Bronchial epithelial cell (primary cell): Measurements from ENCODE around the gene B4GALT7. TPM values are rescaled to one million over a fixed set of nuclear protein-coding genes. Genes with fewer than 3 reads are reported as not detected.

ENCODE experiments used
- DNase-seq: peaks from one replicate; pipeline ENCODE4 v3.0.0-alpha.2; 2010; ENCODE audit warnings: low read depth
- FAIRE-seq: peaks from 2 replicates; lab custom pipeline; 2011; peaks lifted over from hg19 to GRCh38; lab: Jason Lieb, UNC
- H3K27me3 ChIP-seq: 2 replicates; pipeline ENCODE4 v1.5.1; 2011; ENCODE audit warnings: low read length; ENCODE audit not compliant: control insufficient read depth, insufficient read depth
- H3K36me3 ChIP-seq: 2 replicates; pipeline ENCODE4 v1.5.1; 2011; ENCODE audit warnings: low read length; ENCODE audit not compliant: control insufficient read depth, insufficient read depth
- H3K4me3 ChIP-seq: 2 replicates; pipeline ENCODE4 v1.5.1; 2011; ENCODE audit warnings: mild to moderate bottlenecking, low read depth, low read length, control low read depth
- total RNA-seq: library from RNA; depleted of rRNA; stranded (reverse); fragments of >200 nt; gene quantifications from 2 replicates; pipeline ENCODE4 v1.2.1, GENCODE V29; 2014
- TF ChIP-seq, protein P1 (sequence below): IDR thresholded peaks from 2 replicates; pipeline ENCODE4 v1.5.1; 2011; ENCODE audit warnings: mild to moderate bottlenecking, moderate library complexity, low read length, control low read depth, inconsistent platforms; ENCODE audit not compliant: insufficient read depth, severe bottlenecking

Gene B4GALT7
- total RNA-seq, 1 donor from 2014 or later: 36.9 TPM

DNA sequence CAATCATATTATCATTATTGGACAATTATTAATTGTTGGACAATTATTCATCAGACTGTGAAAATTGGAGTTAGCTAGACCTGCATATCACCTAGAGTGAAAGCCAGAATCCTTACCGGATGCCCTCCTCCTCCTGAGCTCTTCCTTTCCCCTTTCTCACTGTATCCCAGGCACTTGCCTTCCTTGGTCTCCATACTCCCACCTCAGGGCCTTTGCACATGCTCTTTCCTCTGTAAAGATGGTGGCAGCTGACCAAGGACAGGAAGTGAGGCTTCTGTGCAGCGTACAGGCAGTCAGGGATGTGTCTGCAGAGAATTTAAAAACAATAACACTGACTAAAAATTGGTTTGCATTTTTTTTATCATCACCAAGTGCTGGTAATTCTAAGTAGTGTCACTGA, 30.0 kb upstream of the B4GALT7 start:
- TF ChIP-seq, protein P1, sequence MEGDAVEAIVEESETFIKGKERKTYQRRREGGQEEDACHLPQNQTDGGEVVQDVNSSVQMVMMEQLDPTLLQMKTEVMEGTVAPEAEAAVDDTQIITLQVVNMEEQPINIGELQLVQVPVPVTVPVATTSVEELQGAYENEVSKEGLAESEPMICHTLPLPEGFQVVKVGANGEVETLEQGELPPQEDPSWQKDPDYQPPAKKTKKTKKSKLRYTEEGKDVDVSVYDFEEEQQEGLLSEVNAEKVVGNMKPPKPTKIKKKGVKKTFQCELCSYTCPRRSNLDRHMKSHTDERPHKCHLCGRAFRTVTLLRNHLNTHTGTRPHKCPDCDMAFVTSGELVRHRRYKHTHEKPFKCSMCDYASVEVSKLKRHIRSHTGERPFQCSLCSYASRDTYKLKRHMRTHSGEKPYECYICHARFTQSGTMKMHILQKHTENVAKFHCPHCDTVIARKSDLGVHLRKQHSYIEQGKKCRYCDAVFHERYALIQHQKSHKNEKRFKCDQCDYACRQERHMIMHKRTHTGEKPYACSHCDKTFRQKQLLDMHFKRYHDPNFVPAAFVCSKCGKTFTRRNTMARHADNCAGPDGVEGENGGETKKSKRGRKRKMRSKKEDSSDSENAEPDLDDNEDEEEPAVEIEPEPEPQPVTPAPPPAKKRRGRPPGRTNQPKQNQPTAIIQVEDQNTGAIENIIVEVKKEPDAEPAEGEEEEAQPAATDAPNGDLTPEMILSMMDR: no peak

DNA sequence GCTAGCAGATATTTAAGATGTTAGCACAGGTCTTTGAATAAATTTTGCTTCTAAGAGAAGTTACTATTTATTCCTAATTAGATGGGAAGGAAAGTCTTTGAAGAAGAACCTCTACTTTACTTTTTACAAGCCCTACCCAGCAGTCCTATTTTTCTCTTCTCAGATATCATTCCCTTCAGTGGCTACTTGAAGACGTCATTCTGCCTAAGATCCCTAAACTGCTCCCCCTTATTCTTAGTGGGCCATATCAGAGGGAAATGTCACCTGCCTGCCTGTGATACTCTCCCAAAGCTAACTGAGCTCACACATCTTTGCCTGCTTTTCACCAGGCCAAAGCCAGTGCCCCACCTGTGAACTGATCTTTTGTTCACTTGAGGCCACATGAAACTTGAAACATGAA, 24.4 kb upstream of the B4GALT7 start:
- FAIRE-seq: no peak
- no peak overlapping the region for H3K4me3 ChIP-seq
- TF ChIP-seq, protein P1: no peak
- peak; percentile 36 for DNase-seq
- no peaks in the 10 kb centered on the region for H3K27me3 ChIP-seq
- H3K36me3 ChIP-seq: no peaks in the 10 kb centered on the region

More for the DNA sequence above, 30.0 kb upstream of the B4GALT7 start:
- H3K4me3 ChIP-seq: no peak overlapping the region
- H3K36me3 ChIP-seq: no peaks in the 10 kb centered on the region
- H3K27me3 ChIP-seq: no peaks in the 10 kb centered on the region
- DNase-seq (no peak), FAIRE-seq (no peak)

DNA sequence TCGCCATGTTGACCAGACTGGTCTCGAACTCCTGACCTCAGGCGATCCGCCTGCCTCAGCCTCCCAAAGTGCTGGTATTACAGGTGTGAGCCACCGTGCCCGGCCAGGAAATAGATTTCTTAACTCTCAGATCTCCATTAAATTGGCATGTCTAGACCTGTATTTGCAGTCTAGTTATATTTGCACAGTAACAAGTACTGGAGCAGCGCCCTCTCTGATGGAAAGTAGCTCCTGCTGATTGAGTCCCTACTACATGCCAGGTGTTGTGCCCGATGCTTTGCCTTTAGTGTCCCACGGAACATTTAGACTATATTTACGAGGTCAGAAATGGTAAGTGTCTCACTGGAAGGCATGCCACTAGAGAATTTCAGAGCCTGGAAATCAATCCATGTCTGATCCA, 23.8 kb upstream of the B4GALT7 start:
- Histone ChIP-seq H3K4me3 (no peak overlapping the region), H3K36me3 (no peaks in the 10 kb centered on the region), H3K27me3 (no peaks in the 10 kb centered on the region)
- TF ChIP-seq, protein P1: peak; percentile 14
- DNase-seq (peak; percentile 64), FAIRE-seq (no peak)

DNA sequence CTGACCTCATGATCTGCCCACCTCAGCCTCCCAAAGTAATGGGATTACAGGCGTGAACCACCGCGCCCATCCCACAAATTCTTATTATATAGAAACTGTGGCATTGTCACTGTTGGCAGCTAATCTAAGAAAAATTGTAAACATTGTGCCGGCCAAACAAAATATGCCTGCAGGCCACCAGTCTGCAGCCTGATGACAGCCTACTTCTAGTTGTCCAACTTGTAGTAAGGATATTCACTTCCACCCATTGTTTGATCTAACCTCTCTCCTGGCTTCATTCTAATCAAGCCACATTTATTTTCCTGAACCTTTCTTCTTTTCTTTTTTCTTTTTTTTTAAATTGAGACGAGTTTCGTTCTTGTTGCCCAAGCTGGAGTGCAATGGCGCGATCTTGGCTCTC, 21.6 kb upstream of the B4GALT7 start:
- Histone ChIP-seq H3K27me3 (no peaks in the 10 kb centered on the region), H3K36me3 (no peaks in the 10 kb centered on the region), H3K4me3 (no peak overlapping the region)
- DNase-seq: no peak
- no peak for FAIRE-seq
- TF ChIP-seq, protein P1: no peak

DNA sequence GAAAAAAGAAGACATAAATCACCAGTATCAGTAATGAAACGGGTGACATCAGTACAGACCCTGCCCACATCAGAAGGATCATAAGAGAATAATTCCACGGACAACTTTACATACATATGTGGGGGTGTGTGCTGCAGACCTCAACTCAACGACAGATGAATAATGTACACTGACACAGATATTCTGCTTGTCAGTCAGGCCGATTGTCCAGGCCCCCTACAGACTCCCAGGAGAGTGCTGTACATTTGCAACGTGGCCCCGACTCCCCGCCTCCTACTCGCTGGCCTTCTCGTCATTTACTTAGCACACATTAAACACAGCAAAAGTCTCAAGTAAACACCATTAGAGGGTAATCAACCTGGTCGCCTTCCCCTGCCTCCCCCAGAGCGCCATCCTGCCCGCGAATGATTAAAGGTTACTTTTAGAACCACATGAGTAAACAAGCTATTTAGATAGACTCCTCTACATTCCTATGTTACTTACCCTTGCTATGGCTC, 11.5 kb upstream of the B4GALT7 start:
- FAIRE-seq (no peak), DNase-seq (no peak)
- Histone ChIP-seq H3K4me3 (no peak overlapping the region), H3K36me3 (peaks cover 3% of the 10 kb centered on the region), H3K27me3 (no peaks in the 10 kb centered on the region)
- TF ChIP-seq, protein P1: no peak

DNA sequence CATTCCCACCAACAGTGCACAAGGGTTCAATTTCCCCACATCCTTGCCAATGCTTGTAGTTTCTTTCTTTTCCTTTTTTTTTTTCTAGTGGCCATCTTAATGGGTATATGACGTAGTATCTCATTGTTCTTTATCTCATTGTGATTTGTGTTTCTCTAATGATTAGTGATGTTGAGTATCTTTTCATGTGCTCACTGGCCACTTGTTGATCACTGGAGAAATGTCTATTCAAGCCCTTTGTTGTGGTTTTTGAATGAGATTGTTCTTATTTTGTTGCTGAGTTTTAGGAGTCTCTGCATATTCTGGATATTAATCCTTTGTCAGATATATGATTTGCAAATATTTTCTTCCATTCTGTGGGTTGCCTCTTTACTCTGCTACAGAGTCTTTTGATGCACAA, 9.5 kb upstream of the B4GALT7 start:
- Histone ChIP-seq H3K36me3 (peaks cover 21% of the 10 kb centered on the region), H3K27me3 (no peaks in the 10 kb centered on the region), H3K4me3 (no peak overlapping the region)
- FAIRE-seq (no peak), DNase-seq (no peak)
- TF ChIP-seq, protein P1: no peak
